GM12878 (cell line): ENCODE data around the gene NUPR1. TPM values are rescaled to one million over a fixed set of nuclear protein-coding genes. Genes with fewer than 3 reads are reported as not detected.

ENCODE experiments used
- ATAC-seq: fragments of 200-7000 bp; cut with Tn5 transposase; 3 replicates; pipeline ENCODE4 v1.9.1; 2020; ENCODE audit warnings: mild to moderate bottlenecking, moderate library complexity
- BruUV-seq: library from RNA; stranded (reverse); fragments of 400-500 nt; replicated peaks from 2 replicates; lab custom pipeline; 2021; lab: Mats Ljungman, UMichigan
- CTCF ChIA-PET: fragments of 300-600 bp; sonication (Branson Sonifier 250); formaldehyde crosslinking; extraction: SDS; loops from one replicate; lab custom pipeline; 2021; ENCODE audit warnings: inconsistent platforms; lab: Yijun Ruan, JAX
- POLR2A ChIA-PET: fragments of 350-600 bp; formaldehyde crosslinking; extraction: SDS; loops from one replicate; lab custom pipeline; 2021; ENCODE audit warnings: inconsistent platforms; lab: Charles Lee
- RAD21 ChIA-PET: fragments of 300-600 bp; sonication (Branson Sonifier 250); formaldehyde crosslinking; loops from one replicate; lab custom pipeline; 2023; ENCODE audit warnings: antibody characterized with exemption; ENCODE audit not compliant: unreplicated experiment; lab: Charles Lee
- SMC1A ChIA-PET: fragments of 300-600 bp; sonication (Branson Sonifier 250); formaldehyde crosslinking; loops from one replicate; lab custom pipeline; 2023; ENCODE audit not compliant: unreplicated experiment, uncharacterized antibody; lab: Charles Lee
- DNase-seq: peaks from one replicate; pipeline ENCODE4 v3.0.0-alpha.2; 2011; ENCODE audit warnings: low read depth, low spot score
- FAIRE-seq: peaks from 3 replicates; lab custom pipeline; 2011; peaks lifted over from hg19 to GRCh38; lab: Jason Lieb, UNC
- H2AFZ ChIP-seq: 2 replicates; pipeline ENCODE4 v1.6.0; 2011; ENCODE audit warnings: low read depth, low read length, control low read depth; ENCODE audit not compliant: control insufficient read depth
- H3K27ac ChIP-seq: 2 replicates; pipeline ENCODE4 v1.5.1; 2011; ENCODE audit warnings: control low read depth; ENCODE audit not compliant: control insufficient read depth, insufficient read depth
- H3K27me3 ChIP-seq, 2 experiments: replicated peaks in 1 of 2; 2 replicates each; pipeline versions ENCODE4 v1.6.0 to v1.6.1; 2011; ENCODE audit warnings: low read length in 1 of 2; ENCODE audit not compliant: control insufficient read depth in 2 of 2, insufficient read depth in 2 of 2
- H3K36me3 ChIP-seq, 2 experiments: 2 replicates each; pipeline ENCODE4 v1.5.1; 2011; ENCODE audit warnings: low read length in 1 of 2; ENCODE audit not compliant: control insufficient read depth in 2 of 2, insufficient read depth in 2 of 2
- H3K4me1 ChIP-seq: 2 replicates; pipeline ENCODE4 v1.6.1; 2011; ENCODE audit warnings: mild to moderate bottlenecking, low read length, moderate library complexity, mixed read lengths; ENCODE audit not compliant: control insufficient read depth, insufficient read depth
- H3K4me2 ChIP-seq: 2 replicates; pipeline ENCODE4 v1.6.0; 2011; ENCODE audit warnings: control low read depth; ENCODE audit not compliant: control insufficient read depth, insufficient read depth
- H3K4me3 ChIP-seq: fragments of 200-600 bp; sonication (generic); 2 replicates; pipeline ENCODE4 v1.5.1; 2016
- H3K79me2 ChIP-seq: 2 replicates; pipeline ENCODE4 v1.6.0; 2011; ENCODE audit warnings: low read length; ENCODE audit not compliant: control insufficient read depth, insufficient read depth
- H3K9ac ChIP-seq: 2 replicates; pipeline ENCODE4 v1.8.0; 2011; ENCODE audit warnings: low read length, control low read depth, mixed read lengths; ENCODE audit not compliant: control insufficient read depth, insufficient read depth
- H3K9me3 ChIP-seq: replicated peaks from 3 replicates; pipeline ENCODE4 v1.5.1; 2011; ENCODE audit warnings: mild to moderate bottlenecking, low read length; ENCODE audit not compliant: control insufficient read depth, insufficient read depth
- H4K20me1 ChIP-seq: 2 replicates; pipeline ENCODE4 v1.6.0; 2011; ENCODE audit not compliant: control insufficient read depth, insufficient read depth
- CBX3 ChIP-seq: fragments of 200-600 bp; sonication (generic); IDR thresholded peaks from 2 replicates; pipeline ENCODE4 v1.6.1; 2016; ENCODE audit warnings: low read depth, borderline replicate concordance
- CEBPZ ChIP-seq: fragments of 150-350 bp; IDR thresholded peaks from 2 replicates; pipeline ENCODE4 v1.6.1; 2016; ENCODE audit warnings: low read depth, low read length
- E4F1 ChIP-seq: fragments of 450-650 bp; IDR thresholded peaks from 2 replicates; pipeline ENCODE4 v1.6.1; 2018; ENCODE audit warnings: borderline replicate concordance, mild to moderate bottlenecking; ENCODE audit not compliant: partially characterized antibody
- ELK1 ChIP-seq: IDR thresholded peaks from 2 replicates; pipeline ENCODE4 v1.6.1; 2012; ENCODE audit warnings: low read depth, low read length, improper control_type of control experiment
- ZNF384 ChIP-seq: IDR thresholded peaks from 2 replicates; pipeline ENCODE4 v1.6.1; 2012; ENCODE audit warnings: low read depth, mild to moderate bottlenecking, low read length, improper control_type of control experiment, borderline replicate concordance
- WGBS: methylation state at CpG from one replicate; pipeline ENCODE4 v1.1.6; 2016; ENCODE audit warnings: low lambda C conversion rate; ENCODE audit not compliant: insufficient replicate concordance, insufficient coverage; ENCODE audit errors: missing lambda C conversion rate; 5-methylcytosine and 5-hydroxymethylcytosine counted together
- in situ Hi-C: fragments of 300-500 bp; cut with MboI; formaldehyde crosslinking; loops from 9 replicates; pipeline ENCODE4 v1.14.3; 2018; ENCODE audit warnings: mixed read lengths
- intact Hi-C: fragments of 100-400 bp; cut with micrococcal nuclease; formaldehyde crosslinking; loops from one replicate; pipeline ENCODE4 v1.14.2; 2022; ENCODE audit not compliant: unreplicated experiment
- polyA plus RNA-seq, 11 experiments: library from polyadenylated mRNA; depleted of rRNA in 4 of 11; unstranded in 6 of 11; stranded (reverse) in 5 of 11; fragments of >200 nt; fragmentation: Nextera tagmentation in 4 of 11; fragmentation: Illumina TruSeq in 1 of 11; extraction: Ambion mirVana in 4 of 11; extraction: Trizol in 1 of 11; gene quantifications; 1 replicate in 1 of 11; 2 replicates in 10 of 11; pipeline versions ENCODE4 v1.2.1 to v1.2.3, GENCODE V29; 2011 to 2016; ENCODE audit warnings: inconsistent platforms in 2 of 11, missing spikeins in 2 of 11, low read depth in 1 of 11
- total RNA-seq, 4 experiments: library from RNA; depleted of rRNA in 3 of 4; stranded (reverse); fragments of >200 nt in 3 of 4; fragmentation: Illumina TruSeq in 1 of 4; extraction: Trizol in 1 of 4; gene quantifications; 2 replicates each; pipeline versions ENCODE4 v1.2.1 to v1.2.3, GENCODE V29; 2013 to 2021

NUPR1 gene
- total and polyA plus RNA-seq, 10 of the 15 experiments (the other 5 are each of a cell fraction or from before 2014, with no cell fraction given): 0.04 to 0.78 (median 0.17) TPM; not detected in 2

GRCh38 chr16:28580726-28581315, 42.0 kb upstream of the NUPR1 start:
- Histone ChIP-seq H3K4me2 (no peak overlapping the region), H2AFZ (no peak overlapping the region), H3K27ac (no peak overlapping the region), H3K9ac (no peak overlapping the region), H4K20me1 (no peaks in the 10 kb centered on the region), H3K36me3 (peaks cover 2% of the 10 kb centered on the region in 2 experiments; a peak in 3 of 4 replicates), H3K4me1 (no peaks in the 10 kb centered on the region; the same call in 1 of the 2 replicates), H3K27me3 (no peaks in the 10 kb centered on the region), H3K79me2 (no peaks in the 10 kb centered on the region), H3K9me3 (no peaks in the 10 kb centered on the region), H3K4me3 (no peak overlapping the region)
- TF ChIP-seq E4F1 (no peak), CEBPZ (no peak), CBX3 (no peak), ZNF384 (no peak), ELK1 (no peak)
- ChIA-PET RAD21 (no interaction called here), SMC1A (no interaction called here), POLR2A (no interaction called here), CTCF (interaction anchor here (1.0 to 1.2 kb wide), 2 partner anchors 17 to 36 kb away, joined by 3 to 4 read pairs; no protein-coding TSS in a partner anchor)
- ATAC-seq (no peak), FAIRE-seq (no peak), DNase-seq (no peak)
- in situ Hi-C loops: no loop called here
- no TSS peak for BruUV-seq
- WGBS: 97% methylated on average over 15 of the region's 15 CpGs
- intact Hi-C loops: no loop called here
